Activated gamma-delta T cell (primary cell): Measurements from ENCODE around the gene DNAJB6.

ENCODE experiments used
- DNase-seq: peaks from one replicate; lab custom pipeline; 2025; lab: John Stamatoyannopoulos, UW

DNAJB6 gene

GRCh38 chr7:157409753-157410727 is 73.2 kb downstream of the DNAJB6 start:
- no peak for DNase-seq

- DNase-seq: no peak
Observed at GRCh38 chr7:157410831-157411556, 74.2 kb downstream of the DNAJB6 start.

- no peak for DNase-seq
Observed at GRCh38 chr7:157411580-157411979, 74.8 kb downstream of the DNAJB6 start.

GRCh38 chr7:157412021-157412443 is 75.2 kb downstream of the DNAJB6 start:
- no peak for DNase-seq

- no peak for DNase-seq
Observed at GRCh38 chr7:157412491-157413180, 75.8 kb downstream of the DNAJB6 start.

GRCh38 chr7:157413881-157414701 is 77.3 kb downstream of the DNAJB6 start:
- no peak for DNase-seq

GRCh38 chr7:157414702-157415096 is 77.9 kb downstream of the DNAJB6 start:
- no peak for DNase-seq

- no peak for DNase-seq
Observed at GRCh38 chr7:157415486-157415885, 78.7 kb downstream of the DNAJB6 start.

GRCh38 chr7:157416011-157416410 is 79.2 kb downstream of the DNAJB6 start:
- no peak for DNase-seq

- DNase-seq: no peak
Observed at GRCh38 chr7:157418204-157419034, 81.6 kb downstream of the DNAJB6 start.

- no peak for DNase-seq
Observed at GRCh38 chr7:157419035-157419293, 82.2 kb downstream of the DNAJB6 start.

GRCh38 chr7:157422279-157422678 is 85.5 kb downstream of the DNAJB6 start:
- no peak for DNase-seq

GRCh38 chr7:157423348-157423747 is 86.5 kb downstream of the DNAJB6 start:
- no peak for DNase-seq

GRCh38 chr7:157423886-157424565 is 87.2 kb downstream of the DNAJB6 start:
- DNase-seq: no peak

GRCh38 chr7:157425137-157425731 is 88.4 kb downstream of the DNAJB6 start:
- no peak for DNase-seq

- DNase-seq: no peak
Observed at GRCh38 chr7:157425761-157426160, 89.0 kb downstream of the DNAJB6 start.

GRCh38 chr7:157426463-157427301 is 89.9 kb downstream of the DNAJB6 start:
- DNase-seq: no peak

- DNase-seq: no peak
Observed at GRCh38 chr7:157427811-157428553, 91.2 kb downstream of the DNAJB6 start.
